Measurements from ENCODE around the gene SLC15A1.

DNA sequence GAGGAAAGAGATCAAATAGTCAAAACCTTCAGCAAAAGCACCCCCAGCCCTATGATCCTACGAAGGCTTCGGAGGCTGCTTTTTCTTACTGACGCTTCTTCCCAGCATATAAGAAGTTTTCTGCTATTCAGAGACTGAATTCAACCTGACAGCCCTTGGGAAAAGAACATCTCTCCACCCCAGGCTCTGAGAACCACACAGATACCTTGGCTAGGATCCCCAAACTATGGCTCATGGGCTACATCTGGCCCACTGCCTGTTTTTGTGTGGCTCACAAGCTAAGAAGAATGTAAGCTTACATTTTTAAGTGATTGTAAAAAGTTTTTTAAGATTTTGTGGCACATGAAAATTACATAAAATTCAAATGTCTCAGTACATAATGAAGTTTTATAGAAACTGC is 3.0 kb downstream of the SLC15A1 start:
- TF ChIP-seq CTCF (IDR thresholded peaks at IDR 0.05; ENCODE audit: insufficient read depth, low read length, poor library complexity, severe bottlenecking), result no peak
- TF ChIP-seq EZH2phosphoT487 (conservative IDR thresholded peaks at IDR 0.05; ENCODE audit: low read length), result no peak
